ENCODE data around the gene SLC9A8. TPM values are rescaled to one million over a fixed set of nuclear protein-coding genes. Genes with fewer than 3 reads are reported as not detected.

Gene SLC9A8
- total RNA-seq, 2 experiments from 2014 or later = 11.5 to 13.0 TPM

DNA sequence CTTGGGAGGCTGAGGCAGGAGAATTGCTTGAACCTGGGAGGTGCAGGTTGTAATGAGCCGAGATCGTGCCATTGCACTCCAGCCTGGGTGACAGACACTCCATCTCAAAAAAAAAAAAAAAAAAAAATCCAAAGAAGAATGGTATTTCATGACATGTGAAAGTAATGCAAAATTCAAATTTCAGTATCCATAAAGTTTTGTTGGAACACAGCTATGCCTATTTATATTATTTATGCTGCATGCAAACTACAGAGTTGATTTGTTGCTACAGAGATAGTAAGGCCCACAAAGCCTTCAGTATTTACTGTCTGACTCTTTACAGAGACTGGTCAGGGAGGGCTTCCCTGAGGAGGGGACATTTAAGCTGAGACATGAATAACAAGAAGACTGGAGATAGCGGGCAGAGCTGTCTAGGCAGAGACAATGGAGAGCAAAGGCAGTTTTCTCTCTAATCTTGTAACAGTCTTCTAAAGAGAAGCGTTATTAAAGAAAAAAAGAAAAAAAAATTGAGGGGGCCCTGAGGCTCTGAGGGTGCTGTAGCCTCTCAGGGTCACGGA lies 2.7 kb upstream of the SLC9A8 start:
- H3K36me3 Mint-ChIP-seq = peaks cover 8% of the 10 kb centered on the region
- no peaks in the 10 kb centered on the region for H3K9me3 Mint-ChIP-seq
- H3K27ac Mint-ChIP-seq = no peak overlapping the region
- DNase-seq = no peak
- intact Hi-C loops (cut with micrococcal nuclease) = loop anchor here (5.0 to 10.0 kb wide), 4 partner anchors 98 to 752 kb away; partner anchors contain the start of genes B4GALT5 and ZNFX1
- peaks cover 48% of the 10 kb centered on the region for H3K4me1 Mint-ChIP-seq (ENCODE audit: low read depth)
- CTCF ChIA-PET = no interaction called here
- H3K27me3 Mint-ChIP-seq = no peaks in the 10 kb centered on the region
- no peak overlapping the region for H3K4me3 Mint-ChIP-seq
- POLR2A ChIA-PET = interaction anchor here (0.6 kb wide), 1 partner anchor 982 kb away, joined by 3 read pairs; no protein-coding TSS in a partner anchor

DNA sequence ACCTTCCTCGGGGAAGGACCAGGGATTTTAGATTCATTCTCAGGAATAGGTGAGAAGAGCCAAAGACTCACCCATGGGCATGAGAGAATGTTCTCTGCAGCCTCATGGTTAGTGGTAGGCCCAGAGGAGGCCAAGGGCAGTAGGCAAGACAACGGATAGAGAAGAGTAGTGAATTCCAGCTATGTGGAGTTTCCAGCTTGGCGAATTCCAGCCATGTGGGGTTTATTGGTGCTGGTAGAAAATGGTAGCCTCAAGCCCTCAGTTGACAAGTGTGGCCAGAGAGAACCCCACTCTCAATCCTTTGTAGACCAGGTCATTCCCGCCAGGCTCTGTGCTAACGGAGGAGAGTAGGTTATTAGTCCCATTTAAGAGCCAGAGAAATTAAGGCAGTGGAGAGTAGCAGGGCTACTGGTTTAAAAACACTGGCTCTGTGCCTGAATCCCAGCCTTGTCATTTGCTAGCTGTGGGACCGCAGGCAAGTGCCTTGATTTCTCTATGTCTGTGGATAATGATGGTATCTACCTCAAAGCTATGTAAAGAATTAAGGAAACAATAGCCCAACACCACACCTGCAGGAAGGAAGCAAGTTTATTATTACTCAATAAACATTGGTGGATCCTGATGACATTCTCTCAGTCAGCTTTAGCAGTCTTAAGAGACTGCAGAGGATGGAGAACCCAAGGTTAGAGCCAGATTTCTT lies 2.0 kb upstream of the SLC9A8 start:
- no peak for DNase-seq
- H3K36me3 Mint-ChIP-seq = peaks cover 16% of the 10 kb centered on the region
- no peaks in the 10 kb centered on the region for H3K27me3 Mint-ChIP-seq
- intact Hi-C loops (cut with micrococcal nuclease) = loop anchor here (5.0 to 10.0 kb wide), 3 partner anchors 98 to 752 kb away; partner anchors contain the start of genes B4GALT5 and ZNFX1
- peaks cover 46% of the 10 kb centered on the region for H3K4me1 Mint-ChIP-seq (ENCODE audit: low read depth)
- H3K9me3 Mint-ChIP-seq = no peaks in the 10 kb centered on the region
- POLR2A ChIA-PET = no interaction called here
- no peak overlapping the region for H3K27ac Mint-ChIP-seq
- CTCF ChIA-PET = interaction anchor here (1.0 to 1.8 kb wide), 3 partner anchors 9 to 140 kb away, joined by 3 to 4 read pairs (median 4); no protein-coding TSS in a partner anchor
- no peak overlapping the region for H3K4me3 Mint-ChIP-seq

- intact Hi-C loops (cut with micrococcal nuclease) = loop anchor here (2.0 to 10.0 kb wide), 4 partner anchors 100 to 750 kb away; partner anchors contain the start of genes B4GALT5 and ZNFX1
- no peaks in the 10 kb centered on the region for H3K9me3 Mint-ChIP-seq
- ChIA-PET POLR2A (interaction anchor here (1.1 to 2.8 kb wide), 3 partner anchors 10 to 143 kb away, joined by 3 to 11 read pairs (median 8); no protein-coding TSS in a partner anchor), CTCF (interaction anchor here (0.8 to 1.8 kb wide), 5 partner anchors 10 to 201 kb away, joined by 3 to 6 read pairs (median 4); no protein-coding TSS in a partner anchor)
- H3K4me3 Mint-ChIP-seq = peak overlapping the region; percentile 89
- peak overlapping the region; percentile 94 for H3K27ac Mint-ChIP-seq
- H3K36me3 Mint-ChIP-seq = peaks cover 25% of the 10 kb centered on the region
- no peaks in the 10 kb centered on the region for H3K27me3 Mint-ChIP-seq
- H3K4me1 Mint-ChIP-seq (ENCODE audit: low read depth) = peaks cover 38% of the 10 kb centered on the region
- no peak for DNase-seq
Observed at GRCh38 chr20:49811825-49812506, 662 bp upstream of the SLC9A8 start.

DNA sequence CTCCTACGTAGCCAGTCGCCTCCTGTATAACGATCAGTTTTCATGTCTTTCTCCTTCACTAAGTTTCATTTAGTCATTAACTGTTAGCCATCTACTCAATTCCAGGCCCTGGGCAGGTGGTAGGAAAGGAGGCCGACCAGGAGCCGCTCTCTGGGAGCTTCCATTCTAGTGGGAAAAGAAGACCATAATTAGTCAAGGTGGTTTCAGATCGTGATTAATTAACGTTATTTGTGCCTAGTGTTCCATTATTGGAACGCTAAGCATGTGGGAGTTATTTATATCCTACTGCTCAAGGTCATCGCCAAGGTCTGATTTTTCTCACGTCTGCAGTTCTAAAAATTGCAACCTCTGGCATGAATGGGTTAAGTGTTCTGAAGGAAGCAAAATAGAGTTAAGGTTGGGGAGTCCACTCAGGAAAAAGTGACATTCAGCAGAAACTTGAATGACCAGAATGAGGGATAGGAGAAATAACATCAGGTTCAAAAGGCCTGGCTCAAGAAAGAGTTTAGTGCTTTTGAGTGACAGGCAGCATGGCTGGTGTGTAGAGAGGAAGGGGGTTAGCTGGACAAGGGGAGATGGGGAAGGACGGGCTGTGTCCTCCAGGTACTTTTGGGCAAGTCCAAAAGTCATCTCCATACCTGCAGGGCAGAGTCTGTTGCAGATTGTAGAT lies 812 bp downstream of the SLC9A8 start:
- intact Hi-C loops (cut with micrococcal nuclease) = loop anchor here (1.0 to 10.0 kb wide), 5 partner anchors 8 to 749 kb away; partner anchors contain the start of genes B4GALT5 and ZNFX1
- peaks cover 34% of the 10 kb centered on the region for H3K36me3 Mint-ChIP-seq
- peak overlapping the region; percentile 89 for H3K4me3 Mint-ChIP-seq
- no peak for DNase-seq
- no peaks in the 10 kb centered on the region for H3K9me3 Mint-ChIP-seq
- ChIA-PET POLR2A (interaction anchor here (1.0 to 2.8 kb wide), 7 partner anchors 11 to 222 kb away, joined by 3 to 11 read pairs (median 3); no protein-coding TSS in a partner anchor), CTCF (interaction anchor here (0.5 to 1.5 kb wide), 5 partner anchors 33 to 203 kb away, joined by 3 to 6 read pairs (median 3); no protein-coding TSS in a partner anchor)
- no peaks in the 10 kb centered on the region for H3K27me3 Mint-ChIP-seq
- peak overlapping the region; percentile 94 for H3K27ac Mint-ChIP-seq
- peaks cover 40% of the 10 kb centered on the region for H3K4me1 Mint-ChIP-seq (ENCODE audit: low read depth)

DNA sequence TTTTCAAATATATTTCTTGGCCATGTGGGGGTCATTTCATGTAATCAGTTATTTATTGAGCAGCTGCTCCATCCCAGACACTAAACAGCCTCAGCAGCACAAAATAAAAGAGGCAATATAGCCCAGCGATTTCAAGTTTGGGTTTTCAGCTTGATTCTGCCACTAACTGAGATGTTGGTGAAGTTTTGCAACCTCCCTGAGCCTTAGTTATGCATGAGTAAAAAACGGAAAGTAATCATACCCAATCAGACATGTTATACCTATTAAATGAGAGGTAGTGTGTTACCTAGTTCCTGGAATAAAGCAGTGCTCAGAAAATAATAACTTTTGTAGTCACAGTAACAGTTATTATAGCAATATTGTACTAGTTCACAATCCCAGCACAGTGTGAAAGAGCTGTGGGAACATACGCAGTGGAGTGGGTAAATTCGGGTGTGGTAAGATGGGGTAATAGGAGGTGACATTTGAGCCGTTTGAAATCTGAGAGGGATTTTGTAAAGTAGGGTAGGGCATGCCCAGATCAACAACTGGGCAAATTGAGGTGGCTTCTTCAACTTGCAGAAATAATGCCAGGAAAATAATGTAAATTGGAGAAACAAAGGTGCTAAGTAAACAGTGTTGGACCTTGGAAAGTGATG lies 1.5 kb downstream of the SLC9A8 start:
- POLR2A ChIA-PET = interaction anchor here (2.8 kb wide), 1 partner anchor 145 kb away, joined by 11 read pairs; no protein-coding TSS in a partner anchor
- peaks cover 41% of the 10 kb centered on the region for H3K36me3 Mint-ChIP-seq

GRCh38 chr20:49818816-49819215 lies 6.2 kb downstream of the SLC9A8 start:
- no peak overlapping the region for H3K27ac Mint-ChIP-seq
- CTCF ChIA-PET = no interaction called here
- no peaks in the 10 kb centered on the region for H3K9me3 Mint-ChIP-seq
- H3K4me3 Mint-ChIP-seq = no peak overlapping the region
- no peaks in the 10 kb centered on the region for H3K27me3 Mint-ChIP-seq
- peaks cover 62% of the 10 kb centered on the region for H3K36me3 Mint-ChIP-seq
- POLR2A ChIA-PET = no interaction called here
- peaks cover 57% of the 10 kb centered on the region for H3K4me1 Mint-ChIP-seq (ENCODE audit: low read depth)
- no peak for DNase-seq
- intact Hi-C loops (cut with micrococcal nuclease) = loop anchor here (10.0 kb wide), 1 partner anchor 544 kb away; the partner anchor contains the start of gene ZNFX1

More for the DNA sequence above, 1.5 kb downstream of the SLC9A8 start:
- CTCF ChIA-PET = interaction anchor here (0.6 to 1.2 kb wide), 3 partner anchors 32 to 206 kb away, joined by 3 read pairs; no protein-coding TSS in a partner anchor
- Mint-ChIP-seq H3K9me3 (no peaks in the 10 kb centered on the region), H3K27ac (peak overlapping the region; percentile 94), H3K4me3 (peak overlapping the region; percentile 89), H3K27me3 (no peaks in the 10 kb centered on the region), H3K4me1 (ENCODE audit: low read depth) (peaks cover 41% of the 10 kb centered on the region)
- intact Hi-C loops (cut with micrococcal nuclease) = loop anchor here (5.0 to 10.0 kb wide), 3 partner anchors 102 to 748 kb away; partner anchors contain the start of genes B4GALT5 and ZNFX1
- DNase-seq = no peak

- Mint-ChIP-seq H3K36me3 (peaks cover 66% of the 10 kb centered on the region), H3K27me3 (no peaks in the 10 kb centered on the region), H3K27ac (no peak overlapping the region), H3K4me1 (ENCODE audit: low read depth) (peaks cover 52% of the 10 kb centered on the region), H3K4me3 (no peak overlapping the region), H3K9me3 (no peaks in the 10 kb centered on the region)
- intact Hi-C loops (cut with micrococcal nuclease) = loop anchor here (5.0 to 10.0 kb wide), 2 partner anchors 207 to 545 kb away; partner anchors contain the start of gene ZNFX1
- ChIA-PET CTCF (no interaction called here), POLR2A (no interaction called here)
- no peak for DNase-seq
Observed at GRCh38 chr20:49819702-49820101, 7.1 kb downstream of the SLC9A8 start.

GRCh38 chr20:49821381-49821780 lies 8.8 kb downstream of the SLC9A8 start:
- H3K4me1 Mint-ChIP-seq (ENCODE audit: low read depth) = peaks cover 47% of the 10 kb centered on the region
- POLR2A ChIA-PET = no interaction called here
- H3K36me3 Mint-ChIP-seq = peaks cover 59% of the 10 kb centered on the region
- no peak overlapping the region for H3K4me3 Mint-ChIP-seq
- no peaks in the 10 kb centered on the region for H3K27me3 Mint-ChIP-seq
- intact Hi-C loops (cut with micrococcal nuclease) = loop anchor here (5.0 kb wide), 1 partner anchor 209 kb away; no protein-coding TSS in a partner anchor
- no peak overlapping the region for H3K27ac Mint-ChIP-seq
- H3K9me3 Mint-ChIP-seq = no peaks in the 10 kb centered on the region
- CTCF ChIA-PET = interaction anchor here (0.9 to 1.8 kb wide), 3 partner anchors 13 to 280 kb away, joined by 3 to 6 read pairs (median 3); no protein-coding TSS in a partner anchor
- DNase-seq = no peak

DNA sequence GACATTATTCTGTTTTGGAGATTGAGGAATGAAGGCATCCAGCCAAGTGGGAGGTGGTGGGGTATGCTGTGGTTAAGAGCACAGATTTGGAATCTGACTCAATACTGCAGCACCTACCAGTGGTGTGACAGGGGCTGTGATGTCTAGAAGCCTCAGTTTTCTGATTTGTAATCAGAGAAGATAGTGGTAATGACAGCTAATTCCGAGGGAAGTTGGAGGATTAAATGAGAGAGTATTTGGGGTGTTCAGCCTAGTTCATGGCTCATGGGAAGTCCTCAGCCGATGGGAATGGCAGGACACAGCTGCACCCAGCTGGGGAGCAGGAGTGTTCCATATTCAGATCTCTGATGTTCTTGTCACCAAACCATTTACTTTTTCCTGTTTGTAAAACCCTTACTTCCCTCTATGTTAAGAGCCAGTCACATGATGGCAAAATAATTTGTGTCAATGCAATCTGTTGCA lies 9.3 kb downstream of the SLC9A8 start:
- Mint-ChIP-seq H3K4me3 (no peak overlapping the region), H3K27me3 (no peaks in the 10 kb centered on the region)
- POLR2A ChIA-PET = no interaction called here

GRCh38 chr20:49823152-49823847 lies 10.7 kb downstream of the SLC9A8 start:
- intact Hi-C loops (cut with micrococcal nuclease) = loop anchor here (2.0 to 5.0 kb wide), 2 partner anchors 211 to 228 kb away; no protein-coding TSS in a partner anchor
- Mint-ChIP-seq H3K27me3 (no peaks in the 10 kb centered on the region), H3K27ac (peak overlapping the region; percentile 85), H3K36me3 (peaks cover 48% of the 10 kb centered on the region), H3K4me3 (no peak overlapping the region), H3K4me1 (ENCODE audit: low read depth) (peaks cover 40% of the 10 kb centered on the region), H3K9me3 (no peaks in the 10 kb centered on the region)
- POLR2A ChIA-PET = no interaction called here
- DNase-seq = no peak
- CTCF ChIA-PET = interaction anchor here (0.8 to 1.3 kb wide), 2 partner anchors 23 to 213 kb away, joined by 3 to 8 read pairs; no protein-coding TSS in a partner anchor

More for the DNA sequence above, 9.3 kb downstream of the SLC9A8 start:
- intact Hi-C loops (cut with micrococcal nuclease) = loop anchor here (2.0 to 5.0 kb wide), 2 partner anchors 210 to 227 kb away; no protein-coding TSS in a partner anchor
- no peak for DNase-seq
- Mint-ChIP-seq H3K36me3 (peaks cover 57% of the 10 kb centered on the region), H3K9me3 (no peaks in the 10 kb centered on the region), H3K27ac (no peak overlapping the region), H3K4me1 (ENCODE audit: low read depth) (peaks cover 47% of the 10 kb centered on the region)
- CTCF ChIA-PET = interaction anchor here (0.9 to 1.8 kb wide), 3 partner anchors 12 to 280 kb away, joined by 3 to 6 read pairs (median 3); no protein-coding TSS in a partner anchor

Data from activated CD4-positive, alpha-beta memory T cell treated with anti-CD3 and anti-CD28 coated beads for 36 hours (primary cell).